H1 (cell line): ENCODE data around the gene CACNA1G. TPM values are rescaled to one million over a fixed set of nuclear protein-coding genes. Genes with fewer than 3 reads are reported as not detected.

Experiments used
- CTCF ChIA-PET: fragments of 300-600 bp; sonication (Branson Sonifier 250); formaldehyde crosslinking; loops from one replicate; lab custom pipeline; 2021; ENCODE audit not compliant: partially characterized antibody; lab: Charles Lee
- POLR2A ChIA-PET: fragments of 300-600 bp; sonication (Branson Sonifier 250); formaldehyde crosslinking; loops from one replicate; lab custom pipeline; 2021; ENCODE audit warnings: inconsistent platforms; ENCODE audit not compliant: partially characterized antibody; lab: Charles Lee
- DNase-seq, 2 experiments: peaks; one replicate each; pipeline versions ENCODE4 v3.0.0 to v3.0.0-alpha.2; 2010 to 2022; ENCODE audit warnings: low spot score in 2 of 2, low read depth in 1 of 2, mixed read lengths in 1 of 2
- FAIRE-seq: peaks from 2 replicates; lab custom pipeline; 2011; peaks lifted over from hg19 to GRCh38; lab: Jason Lieb, UNC
- H2AFZ ChIP-seq: 2 replicates; pipeline ENCODE4 v1.8.1; 2012; ENCODE audit warnings: low read length, inconsistent platforms
- H2AK5ac ChIP-seq: 2 replicates; pipeline ENCODE4 v1.6.1; 2013; ENCODE audit warnings: low read depth, low read length
- H2BK120ac ChIP-seq: replicated peaks from 2 replicates; pipeline ENCODE3; 2013; ENCODE audit warnings: low read depth, low read length, inconsistent platforms
- H2BK12ac ChIP-seq: 2 replicates; pipeline ENCODE4 v1.6.1; 2013; ENCODE audit warnings: low read depth, low read length
- H2BK15ac ChIP-seq: 2 replicates; pipeline ENCODE4 v1.6.1; 2013; ENCODE audit warnings: low read length
- H2BK20ac ChIP-seq: 2 replicates; pipeline ENCODE4 v1.6.1; 2013; ENCODE audit warnings: low read length
- H2BK5ac ChIP-seq: 2 replicates; pipeline ENCODE4 v1.6.1; 2013; ENCODE audit warnings: low read depth, low read length
- H3K14ac ChIP-seq: 2 replicates; pipeline ENCODE4 v1.6.1; 2013; ENCODE audit warnings: inconsistent platforms; ENCODE audit not compliant: insufficient read length
- H3K18ac ChIP-seq: 2 replicates; pipeline ENCODE4 v1.6.1; 2013; ENCODE audit warnings: low read length; ENCODE audit errors: extremely low read depth
- H3K23ac ChIP-seq: 2 replicates; pipeline ENCODE4 v1.6.1; 2013; ENCODE audit warnings: inconsistent platforms; ENCODE audit not compliant: insufficient read length
- H3K23me2 ChIP-seq: 2 replicates; pipeline ENCODE4 v1.6.1; 2013; ENCODE audit warnings: low read depth, low read length
- H3K27ac ChIP-seq: 2 replicates; pipeline ENCODE4 v1.6.1; 2011; ENCODE audit warnings: low read depth, low read length, inconsistent platforms
- H3K27me3 ChIP-seq, 4 experiments: replicated peaks in 1 of 4; 1 replicate in 1 of 4; 2 replicates in 3 of 4; pipeline versions ENCODE4 v1.6.1 to v1.8.1; 2011 to 2013; ENCODE audit warnings: low read length in 3 of 4, mild to moderate bottlenecking in 3 of 4, inconsistent platforms in 2 of 4, mixed read lengths in 2 of 4, moderate library complexity in 1 of 4; ENCODE audit not compliant: control insufficient read depth in 3 of 4, insufficient read depth in 3 of 4; ENCODE audit errors: extremely low read depth in 1 of 4
- H3K36me3 ChIP-seq, 4 experiments: 2 replicates each; pipeline versions ENCODE4 v1.6.1 to v1.8.1; 2011 to 2013; ENCODE audit warnings: mild to moderate bottlenecking in 4 of 4, low read length in 3 of 4, moderate library complexity in 2 of 4, control low read depth in 1 of 4, inconsistent platforms in 1 of 4; ENCODE audit not compliant: insufficient read depth in 4 of 4, control insufficient read depth in 2 of 4
- H3K4ac ChIP-seq: replicated peaks from 2 replicates; pipeline ENCODE3; 2013; ENCODE audit warnings: low read length, low read depth, mixed read lengths, inconsistent platforms; ENCODE audit not compliant: insufficient read length
- H3K4me1 ChIP-seq, 4 experiments: replicated peaks in 1 of 4; 1 replicate in 1 of 4; 2 replicates in 3 of 4; pipeline versions ENCODE4 v1.6.1 to v1.8.1; 2011 to 2013; ENCODE audit warnings: low read length in 3 of 4, inconsistent platforms in 2 of 4, mixed read lengths in 1 of 4; ENCODE audit not compliant: insufficient read depth in 4 of 4, control insufficient read depth in 3 of 4
- H3K4me2 ChIP-seq, 2 experiments: 2 replicates each; pipeline versions ENCODE4 v1.6.1 to v1.8.1; 2011 to 2013; ENCODE audit warnings: low read depth in 2 of 2, low read length in 2 of 2, control low read depth in 1 of 2, inconsistent platforms in 1 of 2, mild to moderate bottlenecking in 1 of 2; ENCODE audit not compliant: insufficient read depth in 1 of 2
- H3K4me3 ChIP-seq, 4 experiments: fragments of 200-600, 300-600 bp in 1 of 4; sonication (generic), shearing (Covaris generic), sonication (Bioruptor Twin) in 1 of 4; 2 replicates each; pipeline versions ENCODE4 v1.5.1 to v1.8.1; 2011 to 2016; ENCODE audit warnings: low read length in 4 of 4, low read depth in 3 of 4, control low read depth in 2 of 4, inconsistent platforms in 2 of 4, mild to moderate bottlenecking in 2 of 4, mixed read lengths in 1 of 4, moderate library complexity in 1 of 4; ENCODE audit not compliant: insufficient read depth in 2 of 4; ENCODE audit errors: extremely low read depth in 1 of 4
- H3K56ac ChIP-seq: replicated peaks from 2 replicates; pipeline ENCODE3; 2013; ENCODE audit warnings: low read depth, mild to moderate bottlenecking, mixed read lengths, low read length, inconsistent platforms; ENCODE audit not compliant: insufficient read length
- H3K79me1 ChIP-seq: 2 replicates; pipeline ENCODE4 v1.6.1; 2013; ENCODE audit warnings: low read depth, low read length, control low read depth
- H3K79me2 ChIP-seq, 2 experiments: 2 replicates each; pipeline versions ENCODE4 v1.6.1 to v1.8.1; 2012 to 2013; ENCODE audit warnings: low read length in 2 of 2, mild to moderate bottlenecking in 2 of 2, inconsistent platforms in 1 of 2; ENCODE audit not compliant: insufficient read depth in 2 of 2, control insufficient read depth in 1 of 2
- H3K9ac ChIP-seq, 4 experiments: replicated peaks in 1 of 4; 1 replicate in 1 of 4; 2 replicates in 3 of 4; pipeline versions ENCODE4 v1.6.1 to v1.8.1; 2011 to 2013; ENCODE audit warnings: low read depth in 3 of 4, low read length in 3 of 4, control low read depth in 2 of 4, mild to moderate bottlenecking in 2 of 4, moderate library complexity in 2 of 4, inconsistent platforms in 1 of 4; ENCODE audit errors: extremely low read depth in 1 of 4
- H3K9me3 ChIP-seq, 2 experiments: 2 replicates each; pipeline versions ENCODE4 v1.6.1 to v1.8.1; 2012 to 2013; ENCODE audit warnings: mild to moderate bottlenecking in 2 of 2, moderate library complexity in 2 of 2, control low read depth in 1 of 2, inconsistent platforms in 1 of 2, low read depth in 1 of 2, low read length in 1 of 2, mixed read lengths in 1 of 2; ENCODE audit not compliant: insufficient read depth in 2 of 2
- H4K20me1 ChIP-seq, 2 experiments: replicated peaks in 1 of 2; 2 replicates each; pipeline versions ENCODE3 to v1.8.1; 2011 to 2013; ENCODE audit warnings: inconsistent platforms in 2 of 2, low read length in 2 of 2, mild to moderate bottlenecking in 1 of 2; ENCODE audit not compliant: insufficient read depth in 2 of 2, control insufficient read depth in 1 of 2
- H4K5ac ChIP-seq: 2 replicates; pipeline ENCODE4 v1.6.1; 2013; ENCODE audit warnings: low read length, low read depth, mixed read lengths, inconsistent platforms; ENCODE audit not compliant: insufficient read length
- H4K8ac ChIP-seq: 2 replicates; pipeline ENCODE4 v1.8.0; 2013; ENCODE audit warnings: mild to moderate bottlenecking, moderate library complexity, low read length, inconsistent platforms; ENCODE audit not compliant: insufficient read depth; ENCODE audit errors: extremely low read depth
- H4K91ac ChIP-seq: replicated peaks from 2 replicates; pipeline ENCODE3; 2013; ENCODE audit warnings: low read length, mixed read lengths, inconsistent platforms; ENCODE audit not compliant: insufficient read length
- BRCA1 ChIP-seq: IDR thresholded peaks from 2 replicates; pipeline ENCODE4 v1.6.1; 2012; ENCODE audit warnings: low read depth, low read length, improper control_type of control experiment
- EZH2 ChIP-seq: fragments of 200-600 bp; sonication (generic); IDR thresholded peaks from 2 replicates; pipeline ENCODE4 v1.7.1; 2012; ENCODE audit warnings: low read depth, mild to moderate bottlenecking, moderate library complexity, low read length, inconsistent platforms; ENCODE audit not compliant: severe bottlenecking
- GABPA ChIP-seq: IDR thresholded peaks from 2 replicates; pipeline ENCODE4 v1.6.1; 2011; ENCODE audit warnings: mild to moderate bottlenecking, low read length, moderate library complexity, borderline replicate concordance; ENCODE audit not compliant: insufficient read depth
- HDAC6 ChIP-seq: IDR thresholded peaks from one replicate; pipeline ENCODE4 v1.7.1; 2012; ENCODE audit warnings: low read depth, mild to moderate bottlenecking, inconsistent platforms, low read length, moderate library complexity
- KDM1A ChIP-seq: fragments of 200-600, 300-600 bp; sonication (generic); IDR thresholded peaks from 2 replicates; pipeline ENCODE4 v1.7.1; 2016; ENCODE audit warnings: mild to moderate bottlenecking, low read length, borderline replicate concordance
- RNF2 ChIP-seq: fragments of 200-900, 300-1000 bp; sonication (generic); IDR thresholded peaks from 2 replicates; pipeline ENCODE4 v1.7.1; 2016; ENCODE audit warnings: borderline replicate concordance, low read depth, mild to moderate bottlenecking, antibody characterized with exemption, low read length; ENCODE audit not compliant: poor library complexity, severe bottlenecking; ENCODE audit errors: missing control alignments
- RXRA ChIP-seq: IDR thresholded peaks from 2 replicates; pipeline ENCODE4 v1.6.1; 2011; ENCODE audit warnings: low read depth, mild to moderate bottlenecking, low read length, moderate library complexity; ENCODE audit not compliant: insufficient read depth
- SAP30 ChIP-seq: fragments of 300-600 bp; sonication (generic); IDR thresholded peaks from 2 replicates; pipeline ENCODE4 v1.7.1; 2012; ENCODE audit warnings: low read length, moderate library complexity, mild to moderate bottlenecking, inconsistent platforms; ENCODE audit not compliant: insufficient read depth, insufficient replicate concordance
- SIRT6 ChIP-seq: IDR thresholded peaks from one replicate; pipeline ENCODE4 v1.7.1; 2012; ENCODE audit warnings: low read length, inconsistent platforms
- SP1 ChIP-seq: IDR thresholded peaks from 2 replicates; pipeline ENCODE4 v1.6.1; 2011; ENCODE audit warnings: low read depth, low read length
- SRF ChIP-seq: IDR thresholded peaks from 2 replicates; pipeline ENCODE4 v1.6.1; 2011; ENCODE audit warnings: mild to moderate bottlenecking, low read depth, low read length, moderate library complexity
- TAF1 ChIP-seq: IDR thresholded peaks from 2 replicates; pipeline ENCODE4 v1.6.1; 2011; ENCODE audit warnings: mild to moderate bottlenecking, low read depth, low read length
- WGBS, 2 experiments: shearing (Covaris generic) in 1 of 2; methylation state at CpG; one replicate each; pipeline versions ENCODE4 v1.1.6 to v1.1.7; 2013 to 2015; ENCODE audit warnings: low lambda C conversion rate in 2 of 2, mixed read lengths in 2 of 2, inconsistent platforms in 1 of 2, low coverage in 1 of 2, missing lambda C conversion rate in 1 of 2; ENCODE audit not compliant: insufficient replicate concordance in 2 of 2, insufficient coverage in 1 of 2, insufficient read length in 1 of 2; ENCODE audit errors: extremely low coverage in 1 of 2, missing lambda C conversion rate in 1 of 2; 5-methylcytosine and 5-hydroxymethylcytosine counted together
- polyA plus RNA-seq, 7 experiments: library from polyadenylated mRNA; depleted of rRNA in 3 of 7; stranded (reverse) in 5 of 7; unstranded in 2 of 7; fragments of >200 nt in 5 of 7; fragments of 200-250 nt in 2 of 7; gene quantifications; 1 replicate in 5 of 7; 2 replicates in 1 of 7; 4 replicates in 1 of 7; pipeline versions ENCODE4 v1.2.1 to v1.2.3, GENCODE V29; 2011 to 2013; ENCODE audit warnings: missing spikeins in 2 of 7, mixed read lengths in 2 of 7
- total RNA-seq: library from RNA; stranded (reverse); fragmentation: NEBNext Ultra II Directional; extraction: Animal tissue kit (Norgen Biotek cat#: 25700); gene quantifications from 2 replicates; pipeline ENCODE4 v1.2.1, GENCODE V29; 2021

CACNA1G gene
- total and polyA plus RNA-seq, 2 of the 8 experiments (the other 6 are each of a cell fraction or from before 2014, with no cell fraction given), result 2.9 to 4.9 TPM

DNA sequence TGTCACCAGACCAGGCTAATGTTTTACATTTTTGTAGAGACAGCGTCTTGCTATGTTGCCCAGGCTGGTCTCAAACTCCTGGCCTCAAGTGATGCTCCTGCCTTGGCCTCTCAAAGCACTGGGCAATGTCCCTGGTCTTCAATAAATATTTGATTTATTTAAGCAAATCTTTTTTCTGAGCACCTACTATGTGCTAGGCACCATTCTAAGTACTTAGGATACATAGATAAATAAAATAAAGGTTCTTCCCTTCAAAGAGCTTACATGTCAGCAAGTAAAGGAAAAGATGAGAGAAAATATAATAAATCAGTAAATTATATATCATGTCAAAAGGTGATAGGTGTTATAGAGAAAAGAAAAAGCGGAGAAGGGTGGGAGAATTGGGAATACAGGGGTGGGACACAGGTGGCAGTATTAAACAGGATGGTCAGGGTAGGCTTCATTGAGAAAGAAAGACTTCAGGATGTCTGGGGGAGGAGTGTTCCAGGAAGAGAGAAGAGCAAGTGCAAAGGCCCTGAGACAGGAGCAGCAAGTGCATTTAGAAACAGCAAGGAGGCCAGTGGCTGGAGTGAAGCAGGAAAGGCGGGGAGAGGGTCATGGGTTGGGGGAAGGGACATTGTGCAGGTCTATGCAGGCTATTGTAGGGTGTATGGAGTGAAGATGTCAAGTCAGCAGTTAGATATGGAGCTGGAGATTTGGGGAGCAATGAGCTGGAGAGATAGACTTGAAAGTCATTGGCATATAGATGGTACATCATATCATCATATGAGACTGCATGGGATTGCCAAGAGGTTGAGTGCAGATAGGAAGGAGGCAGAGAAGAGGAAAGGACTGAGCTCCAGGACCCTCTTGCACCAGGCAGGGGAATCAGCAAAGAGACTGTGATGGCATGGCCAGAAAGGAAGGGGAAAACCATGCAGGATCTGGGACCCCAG lies 85.5 kb downstream of the CACNA1G start:
- Histone ChIP-seq H3K4me3 (no peak overlapping the region), H2BK15ac (no peak overlapping the region), H3K14ac (no peak overlapping the region), H3K36me3 (no peaks in the 10 kb centered on the region), H3K23ac (no peak overlapping the region), H2BK12ac (no peak overlapping the region), H3K9ac (no peak overlapping the region), H4K8ac (no peak overlapping the region), H3K27me3 (no peaks in the 10 kb centered on the region), H3K9me3 (no peaks in the 10 kb centered on the region), H2BK5ac (no peak overlapping the region), H2BK120ac (no peak overlapping the region), H3K18ac (no peak overlapping the region), H3K4ac (no peak overlapping the region), H2BK20ac (no peak overlapping the region), H2AK5ac (no peak overlapping the region), H4K91ac (no peak overlapping the region), H4K20me1 (no peaks in the 10 kb centered on the region), H2AFZ (no peak overlapping the region), H3K4me1 (peaks cover 0 to 4% (median 2%) of the 10 kb centered on the region in 4 experiments; a peak in 1 of 7 replicates), H3K4me2 (no peak overlapping the region), H4K5ac (no peak overlapping the region), H3K23me2 (no peaks in the 10 kb centered on the region), H3K79me1 (no peaks in the 10 kb centered on the region), H3K27ac (no peak overlapping the region), H3K79me2 (no peaks in the 10 kb centered on the region), H3K56ac (no peak overlapping the region)
- 90 to 100% methylated on average over 1 to 3 of the region's 3 CpGs for WGBS, 2 experiments
- ChIA-PET CTCF (interaction anchor here (0.6 to 3.4 kb wide), 8 partner anchors 15 to 137 kb away, joined by 3 to 22 read pairs (median 4); no protein-coding TSS in a partner anchor), POLR2A (no interaction called here)
- DNase-seq, result no peak
- FAIRE-seq, result no peak
- TF ChIP-seq TAF1, result no peak
- no peak for TF ChIP-seq SRF
- TF ChIP-seq BRCA1, result no peak
- no peak for TF ChIP-seq SP1
- TF ChIP-seq RXRA, result no peak
- no peak for TF ChIP-seq GABPA
- TF ChIP-seq RNF2, result no peak
- TF ChIP-seq HDAC6, result no peak
- no peak for TF ChIP-seq EZH2
- no peak for TF ChIP-seq KDM1A
- TF ChIP-seq SIRT6, result no peak
- no peak for TF ChIP-seq SAP30
